Skin of body (tissue), 2 donors: Measurements from ENCODE around the gene KNSTRN. TPM values are rescaled to one million over a fixed set of nuclear protein-coding genes. Genes with fewer than 3 reads are reported as not detected.

Source experiments
- DNase-seq: peaks from one replicate; lab custom pipeline; 2025; lab: John Stamatoyannopoulos, UW
- total RNA-seq: library from RNA; depleted of rRNA; stranded (reverse); fragments of >200 nt; gene quantifications from one replicate; pipeline ENCODE4 v1.2.3, GENCODE V29; 2014

The KNSTRN gene
- total RNA-seq, 1 donor from 2014 or later = 15.1 TPM

DNA sequence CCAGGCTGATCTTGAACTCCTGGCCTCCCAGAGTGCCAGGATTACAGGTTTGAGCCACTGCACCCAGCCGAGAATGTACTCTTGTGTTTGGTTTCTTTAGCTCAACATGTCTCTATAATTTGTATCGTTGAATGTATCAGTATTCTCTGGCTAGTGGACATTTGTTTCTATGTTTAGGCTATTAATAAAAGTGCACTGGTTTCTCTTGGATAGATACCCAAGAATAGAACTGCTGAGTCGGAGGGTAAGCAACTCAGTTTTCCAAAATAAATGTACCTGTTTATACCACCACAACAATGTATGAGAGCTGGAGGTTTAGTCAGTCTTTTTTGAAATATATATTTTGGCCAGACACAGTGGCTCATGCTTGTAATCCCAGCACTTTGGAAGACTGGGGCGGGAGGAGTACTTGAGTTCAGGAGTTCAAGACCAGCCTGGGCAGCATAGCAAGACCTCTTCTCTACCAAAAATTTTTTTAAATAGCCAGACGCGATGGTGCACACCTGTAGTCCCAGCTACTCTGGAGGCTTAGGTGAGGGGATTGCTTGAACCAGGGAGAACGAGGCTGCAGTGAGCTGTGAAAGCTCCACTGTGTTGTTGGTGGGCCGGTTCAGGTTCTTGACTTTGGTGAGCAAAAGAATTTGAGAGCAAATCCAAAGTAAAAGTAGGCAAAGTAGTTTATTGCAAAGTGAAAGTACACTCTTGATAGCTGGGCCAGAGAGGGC, 15.3 kb downstream of the KNSTRN start:
- no peak for DNase-seq

DNA sequence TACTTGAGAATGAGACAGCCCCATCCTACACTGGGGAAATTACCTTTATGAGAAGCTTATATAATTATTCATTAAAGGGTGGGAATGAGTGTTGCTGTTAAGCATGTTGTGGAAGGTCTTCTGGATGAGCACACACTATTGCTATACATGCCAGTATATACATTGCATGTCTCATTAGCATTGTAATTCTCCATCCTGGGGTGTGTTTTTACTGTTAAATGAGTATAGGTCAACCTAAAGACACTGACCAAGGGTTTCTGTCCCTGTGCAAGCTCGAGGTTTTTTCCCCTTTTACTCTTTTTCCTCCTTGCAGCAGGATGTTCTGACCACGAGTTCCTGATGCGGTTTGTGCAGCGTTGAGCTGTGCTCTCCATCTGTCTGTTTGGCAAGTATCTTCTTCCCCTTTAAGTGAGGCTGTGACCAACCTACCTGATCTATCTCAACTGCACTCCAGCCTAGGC, 15.9 kb downstream of the KNSTRN start:
- no peak for DNase-seq

DNA sequence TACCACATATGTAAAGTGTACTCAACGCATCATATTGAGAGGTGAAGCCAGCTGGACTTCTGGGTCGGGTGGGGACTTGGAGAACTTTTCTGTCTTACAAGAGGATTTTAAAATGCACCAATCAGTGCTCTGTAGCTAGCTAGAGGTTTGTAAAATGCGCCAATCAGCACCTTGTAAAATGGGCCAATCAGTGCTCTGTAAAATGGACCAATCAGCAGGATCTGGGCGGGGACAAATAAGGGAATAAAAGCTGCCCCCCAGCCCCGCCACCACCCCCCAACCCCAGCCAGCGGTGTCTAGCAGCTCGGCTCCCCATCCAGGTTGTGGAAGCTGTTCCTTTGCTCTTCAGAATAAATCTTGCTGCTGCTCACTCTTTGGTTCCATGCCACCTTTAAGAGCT, 16.8 kb downstream of the KNSTRN start:
- no peak for DNase-seq

DNA sequence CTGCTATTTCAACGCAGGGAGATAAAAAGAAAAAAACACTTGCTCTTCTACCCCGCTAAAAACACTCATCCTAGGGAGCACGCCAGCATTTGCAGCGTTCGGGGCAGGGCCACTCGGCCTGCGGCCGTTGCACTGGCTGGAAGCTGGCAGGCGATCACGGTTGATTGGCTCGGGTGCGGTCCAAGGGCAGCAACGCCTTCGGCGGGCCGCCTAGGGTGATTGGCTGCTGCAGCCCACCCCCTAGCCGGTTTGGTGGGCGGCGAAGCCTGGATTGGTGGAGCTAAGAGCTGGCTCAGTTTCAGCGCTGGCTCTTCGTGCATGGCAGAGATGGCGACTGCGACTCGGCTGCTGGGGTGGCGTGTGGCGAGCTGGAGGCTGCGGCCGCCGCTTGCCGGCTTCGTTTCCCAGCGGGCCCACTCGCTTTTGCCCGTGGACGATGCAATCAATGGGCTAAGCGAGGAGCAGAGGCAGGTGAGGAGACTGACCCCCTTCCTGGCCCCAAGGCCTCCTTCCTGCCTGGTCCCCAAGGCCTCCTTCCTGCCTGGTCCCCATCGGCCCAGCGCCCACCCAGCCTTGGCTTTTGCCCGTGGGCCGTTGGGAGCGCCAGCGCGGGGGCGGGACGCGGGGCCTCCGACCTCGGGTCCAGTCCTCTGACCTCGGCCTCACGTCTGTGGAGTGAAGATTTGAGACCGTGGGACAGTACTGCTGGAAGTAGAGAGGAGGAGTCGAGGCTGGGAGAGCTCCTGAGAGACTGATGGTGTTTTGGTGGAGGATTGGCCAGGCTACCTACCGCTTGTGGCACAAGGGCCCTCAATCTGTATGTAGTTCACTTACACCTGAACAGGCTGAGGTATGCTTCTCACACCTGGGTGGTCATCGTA, 23.2 kb downstream of the KNSTRN start, which contains the start of gene IVD:
Gene IVD (plus strand): TSS at position 295 of the 881 bp plus-strand sequence. CDS start 33 bp downstream, at position 328.
- peak; percentile 90 for DNase-seq

DNA sequence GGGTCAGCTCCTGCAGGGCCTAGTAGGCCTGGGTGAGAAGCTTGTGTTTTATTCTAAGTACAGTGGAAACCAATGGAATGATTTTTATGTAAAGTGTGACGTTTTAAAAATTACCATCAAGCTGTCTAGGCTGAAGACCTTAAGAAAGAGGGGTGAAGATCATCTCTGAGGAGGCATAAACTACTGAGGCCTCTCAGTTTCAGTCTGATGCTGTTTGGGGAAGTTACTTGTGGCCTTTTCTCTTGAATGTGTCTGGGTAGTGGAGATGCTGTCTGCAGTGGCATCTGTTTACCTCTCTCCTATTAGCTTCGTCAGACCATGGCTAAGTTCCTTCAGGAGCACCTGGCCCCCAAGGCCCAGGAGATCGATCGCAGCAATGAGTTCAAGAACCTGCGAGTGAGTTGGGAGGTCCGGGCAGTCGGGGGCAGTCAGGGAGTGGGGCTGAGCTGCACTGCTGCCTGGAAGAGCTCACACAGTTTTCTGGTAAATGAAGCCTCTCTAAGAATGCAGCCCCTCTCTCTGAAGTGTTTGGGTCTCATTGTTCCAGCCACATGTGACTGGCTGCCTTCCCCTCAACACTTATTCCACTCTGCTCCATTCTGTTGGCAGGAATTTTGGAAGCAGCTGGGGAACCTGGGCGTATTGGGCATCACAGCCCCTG, 24.9 kb downstream of the KNSTRN start:
- no peak for DNase-seq

DNA sequence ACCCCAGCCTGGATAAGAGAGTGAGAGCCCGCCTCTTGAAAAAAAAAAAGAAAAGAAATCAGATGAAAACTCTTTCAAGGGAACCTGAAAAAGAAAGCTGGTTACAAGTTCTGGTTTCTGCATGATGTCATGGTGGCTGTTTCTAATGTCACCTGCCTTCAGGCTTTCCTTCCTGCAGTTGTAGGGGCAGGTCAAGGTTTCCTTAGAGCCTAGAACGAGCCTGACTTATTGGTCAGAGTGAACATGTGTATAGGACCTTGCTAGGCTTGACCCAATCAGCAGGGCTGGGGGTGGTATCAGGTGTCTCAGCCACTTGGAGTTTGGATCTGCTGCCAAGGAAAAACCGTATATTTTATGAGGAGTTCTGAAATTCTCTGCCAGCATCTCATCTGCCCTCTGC, 26.8 kb downstream of the KNSTRN start:
- no peak for DNase-seq

DNA sequence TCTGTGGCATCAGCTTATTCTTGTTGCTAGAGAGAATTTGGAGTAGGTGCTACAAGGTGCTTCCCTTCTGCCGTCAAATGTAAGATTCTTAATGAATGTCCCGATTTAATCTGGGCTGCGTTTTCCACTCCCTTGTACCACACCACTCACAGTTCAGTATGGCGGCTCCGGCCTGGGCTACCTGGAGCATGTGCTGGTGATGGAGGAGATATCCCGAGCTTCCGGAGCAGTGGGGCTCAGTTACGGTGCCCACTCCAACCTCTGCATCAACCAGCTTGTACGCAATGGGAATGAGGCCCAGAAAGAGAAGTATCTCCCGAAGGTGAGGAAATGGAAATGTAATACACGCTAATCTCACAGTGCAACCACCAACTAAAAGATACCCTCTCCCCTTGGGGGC, 28.0 kb downstream of the KNSTRN start:
- DNase-seq = no peak

DNA sequence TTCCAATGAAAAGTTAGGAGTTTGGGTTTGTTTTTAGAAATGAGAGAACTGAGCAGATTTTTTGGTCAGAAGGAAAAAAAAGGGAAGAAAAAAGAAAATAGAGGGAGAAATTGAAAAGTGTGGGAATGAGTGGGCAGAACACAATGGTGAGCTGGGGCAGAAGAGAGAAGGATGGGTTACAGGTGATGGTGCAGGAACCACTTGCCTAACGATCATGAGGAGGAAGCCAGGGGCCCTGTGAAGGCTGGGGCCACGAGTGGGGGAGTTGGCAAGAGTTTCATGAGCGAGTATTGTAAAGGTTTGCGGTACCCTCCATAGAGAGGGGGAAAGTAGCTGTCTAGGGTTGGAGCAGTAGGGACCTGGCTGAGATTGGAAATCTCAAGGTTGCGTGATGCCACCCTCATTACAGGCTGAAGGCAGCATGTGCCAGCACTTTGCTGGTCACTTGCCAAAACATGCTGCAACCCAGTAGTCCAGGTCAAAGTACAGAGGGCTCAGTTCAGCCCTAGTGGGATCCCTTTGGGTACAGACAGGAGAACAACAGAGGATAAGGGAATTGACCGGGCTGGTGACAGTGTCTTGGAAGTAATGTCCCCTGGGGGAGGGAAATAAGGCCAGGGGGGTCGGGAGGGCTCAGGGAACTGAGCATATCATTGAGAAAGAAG, 29.7 kb downstream of the KNSTRN start:
- DNase-seq = no peak

DNA sequence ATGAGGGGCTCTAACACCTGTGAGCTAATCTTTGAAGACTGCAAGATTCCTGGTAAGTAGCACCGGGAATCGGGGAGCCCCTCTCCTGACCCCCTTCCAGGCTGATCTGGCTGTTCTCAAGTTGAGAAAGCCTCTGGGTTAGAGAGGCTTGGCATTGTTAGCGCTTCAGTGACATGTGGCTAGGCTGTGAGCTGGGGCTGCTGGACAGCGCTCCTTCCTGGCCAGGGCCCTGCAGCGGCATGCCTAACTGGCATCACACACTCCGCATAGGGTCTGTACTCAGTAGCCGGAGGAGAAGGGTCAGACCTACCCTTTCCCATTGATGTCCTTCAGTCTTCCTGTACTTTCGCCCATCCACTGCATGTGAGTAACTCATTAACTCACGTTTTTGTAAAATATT, 30.5 kb downstream of the KNSTRN start:
- no peak for DNase-seq

DNA sequence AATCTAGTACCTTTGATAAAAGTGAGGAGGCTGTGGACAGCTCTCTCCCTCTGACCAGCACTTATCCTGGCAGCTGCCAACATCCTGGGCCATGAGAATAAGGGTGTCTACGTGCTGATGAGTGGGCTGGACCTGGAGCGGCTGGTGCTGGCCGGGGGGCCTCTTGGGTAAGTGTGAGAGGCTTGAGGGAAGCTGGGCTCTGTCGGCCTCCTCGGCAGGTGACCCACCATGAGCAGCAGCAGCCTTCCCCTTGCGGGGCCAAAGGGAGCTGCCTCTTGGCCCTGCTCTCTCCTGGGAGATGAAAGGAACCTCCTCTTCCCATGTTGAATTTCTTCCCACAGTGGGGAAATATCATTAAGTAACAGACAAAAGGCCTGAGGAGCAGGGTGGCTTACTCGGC, 32.3 kb downstream of the KNSTRN start:
- no peak for DNase-seq

DNA sequence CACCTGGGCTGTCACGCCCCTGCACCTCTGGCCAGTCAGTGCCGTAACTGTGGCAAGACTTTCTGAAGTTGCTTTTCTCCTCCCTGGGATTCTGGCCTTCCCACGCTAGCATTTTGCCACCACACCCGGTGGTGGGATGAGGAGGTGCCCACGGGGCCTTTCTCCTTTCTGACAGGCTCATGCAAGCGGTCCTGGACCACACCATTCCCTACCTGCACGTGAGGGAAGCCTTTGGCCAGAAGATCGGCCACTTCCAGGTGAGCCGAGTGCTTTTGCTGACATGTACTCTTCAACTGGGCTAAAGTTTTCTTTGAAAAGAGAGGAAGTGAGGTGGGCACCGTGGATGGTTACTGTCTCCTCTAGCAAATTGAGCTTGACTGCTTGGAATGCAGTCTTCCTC, 32.7 kb downstream of the KNSTRN start:
- no peak for DNase-seq

DNA sequence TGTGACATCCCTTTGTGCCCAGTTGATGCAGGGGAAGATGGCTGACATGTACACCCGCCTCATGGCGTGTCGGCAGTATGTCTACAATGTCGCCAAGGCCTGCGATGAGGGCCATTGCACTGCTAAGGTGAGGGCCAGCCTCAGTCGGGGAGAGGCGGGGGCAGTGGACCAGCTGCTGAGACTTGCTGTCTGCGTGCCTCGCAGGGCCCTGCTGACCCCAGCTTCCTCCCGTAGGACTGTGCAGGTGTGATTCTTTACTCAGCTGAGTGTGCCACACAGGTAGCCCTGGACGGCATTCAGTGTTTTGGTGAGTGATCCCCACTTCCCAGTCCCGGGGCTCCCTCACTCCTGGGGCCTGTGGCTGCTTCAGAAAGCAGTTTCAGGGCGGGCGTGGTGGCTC, 33.5 kb downstream of the KNSTRN start:
- no peak for DNase-seq

DNA sequence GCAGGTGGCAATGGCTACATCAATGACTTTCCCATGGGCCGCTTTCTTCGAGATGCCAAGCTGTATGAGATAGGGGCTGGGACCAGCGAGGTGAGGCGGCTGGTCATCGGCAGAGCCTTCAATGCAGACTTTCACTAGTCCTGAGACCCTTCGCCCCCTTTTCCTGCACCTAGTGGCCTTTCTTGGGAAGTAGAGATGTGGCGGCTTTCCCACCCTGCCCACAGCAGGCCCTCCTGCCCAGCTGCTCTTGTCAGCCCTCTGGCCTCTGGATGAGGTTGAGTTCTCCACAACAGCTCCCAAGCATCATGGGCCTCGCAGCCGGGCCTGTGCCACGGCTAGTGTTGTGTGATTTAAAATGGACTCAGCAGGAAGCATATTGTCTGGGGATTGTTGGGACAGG, 35.6 kb downstream of the KNSTRN start:
- no peak for DNase-seq

DNA sequence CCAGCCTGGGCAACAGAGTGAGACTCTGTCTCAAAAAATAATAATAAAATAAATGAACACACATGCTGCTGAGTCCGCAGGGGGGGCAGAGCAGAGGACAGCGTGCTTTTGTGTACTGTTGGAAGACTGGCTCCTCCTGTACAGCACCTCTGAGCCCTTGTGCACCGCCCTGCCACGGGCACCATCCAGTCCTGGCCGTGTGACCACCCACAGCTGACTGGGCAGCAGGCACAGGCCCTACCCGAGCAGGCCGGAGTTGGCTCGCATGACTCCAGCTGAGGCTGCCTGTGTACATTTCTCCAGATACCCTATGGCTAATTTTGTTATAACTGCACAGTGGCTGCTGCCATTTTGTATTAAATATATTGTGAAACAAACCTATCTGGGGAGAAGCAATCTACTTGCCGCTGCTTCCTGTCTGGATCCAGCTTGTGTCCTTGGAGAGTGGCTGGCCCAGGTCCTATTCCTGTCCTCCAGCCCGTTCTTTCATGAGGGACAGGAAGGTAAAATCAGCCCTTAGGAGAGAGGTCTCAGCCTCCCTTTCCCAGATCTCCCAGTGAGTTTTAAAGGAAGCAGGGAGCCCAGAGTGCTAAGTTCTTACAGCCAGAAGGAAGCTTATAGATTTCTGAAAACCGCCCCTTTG, 37.7 kb downstream of the KNSTRN start:
- DNase-seq = no peak

DNA sequence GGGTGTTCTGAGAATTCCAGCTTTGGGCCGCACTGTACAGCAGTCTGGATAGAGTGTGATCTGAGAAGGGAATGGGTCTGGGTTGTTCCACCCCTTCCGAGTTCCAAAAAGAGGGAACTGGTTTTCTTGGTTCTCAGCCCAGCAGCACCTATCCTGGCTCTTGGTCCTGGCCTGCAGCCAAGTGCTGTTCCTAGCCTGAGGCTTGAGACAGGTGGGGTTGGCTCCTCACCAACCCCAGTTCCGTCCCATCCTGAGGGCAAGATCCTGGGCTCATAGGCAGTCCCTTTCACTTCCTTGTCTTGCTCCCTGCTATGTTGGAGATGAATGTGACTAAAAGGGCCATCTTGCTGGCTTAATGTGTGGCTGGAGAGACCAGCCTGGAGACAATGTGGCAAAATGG, 38.3 kb downstream of the KNSTRN start:
- DNase-seq = no peak

DNA sequence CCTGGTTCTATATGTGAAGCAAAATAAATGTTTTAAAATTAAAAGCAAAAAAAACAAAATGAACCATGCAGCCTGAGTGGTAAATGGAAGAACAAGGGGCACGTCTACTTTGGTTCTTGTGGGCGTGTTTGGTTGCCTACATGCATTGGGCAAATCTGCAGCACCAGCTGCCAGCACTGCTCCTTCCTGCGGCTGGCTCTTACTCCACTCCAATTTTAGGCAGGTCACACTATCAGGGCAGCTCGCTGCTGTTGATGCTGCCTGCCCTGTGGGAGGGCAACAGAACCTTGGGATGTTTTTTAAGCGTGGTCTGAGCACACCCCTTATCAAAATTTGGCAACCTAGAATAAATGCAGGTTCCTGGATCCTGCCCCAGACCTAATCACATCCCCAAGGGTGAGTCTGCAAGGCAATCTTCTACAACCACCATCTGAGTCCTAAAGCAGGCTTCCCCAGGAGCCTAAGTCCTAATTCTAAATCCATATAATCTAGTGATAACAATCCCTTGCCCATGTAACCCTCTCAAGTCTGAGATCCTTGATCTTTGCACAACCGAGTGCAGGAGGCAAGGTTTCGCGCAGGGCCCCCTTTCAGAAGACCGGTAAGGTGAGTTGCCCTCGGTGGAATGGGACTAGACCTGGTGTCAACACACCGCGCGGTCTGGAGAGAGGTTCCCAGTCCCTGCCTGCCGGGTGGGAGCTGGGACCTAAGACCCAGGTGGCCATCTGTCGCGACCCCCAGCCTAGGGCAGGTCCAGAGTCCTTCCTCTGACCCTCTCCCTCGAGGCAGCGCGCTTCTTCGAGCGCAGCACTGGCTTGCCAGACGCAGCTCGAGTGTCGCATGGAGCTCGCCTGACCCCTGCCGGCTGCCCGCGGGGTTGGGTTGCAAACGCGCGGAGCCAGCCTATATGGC, 39.0 kb downstream of the KNSTRN start:
- DNase-seq = peak; percentile 56

DNA sequence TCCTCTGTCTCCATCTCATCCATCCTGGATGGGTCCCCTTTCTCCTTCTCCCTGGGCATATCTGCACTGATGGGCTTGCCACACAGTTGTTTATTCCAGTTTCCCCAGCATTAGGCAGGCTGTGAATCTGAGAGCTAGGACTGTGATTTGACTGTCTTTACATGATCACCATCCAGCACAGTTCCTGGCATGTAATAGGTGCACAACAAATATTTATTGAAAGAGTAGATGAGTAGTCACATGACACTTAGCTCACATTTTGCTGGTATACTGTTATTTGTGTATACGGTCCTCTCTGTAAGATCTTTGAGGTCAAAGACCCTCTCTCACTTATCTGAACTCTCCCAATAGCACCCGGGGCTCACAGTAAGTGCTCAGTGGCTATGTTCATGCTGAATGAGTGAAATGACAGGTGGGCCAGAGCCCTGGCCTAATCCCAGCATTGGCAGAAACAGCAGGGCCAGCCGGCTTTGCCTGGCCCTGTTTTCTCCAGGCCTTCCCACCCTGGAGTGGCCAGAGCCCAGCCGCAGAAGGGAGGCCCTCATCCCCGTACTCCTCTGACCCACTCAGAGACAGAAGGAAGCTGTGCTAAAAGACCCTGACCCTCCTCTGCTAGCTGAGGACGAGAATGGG, 42.1 kb downstream of the KNSTRN start:
- no peak for DNase-seq

DNA sequence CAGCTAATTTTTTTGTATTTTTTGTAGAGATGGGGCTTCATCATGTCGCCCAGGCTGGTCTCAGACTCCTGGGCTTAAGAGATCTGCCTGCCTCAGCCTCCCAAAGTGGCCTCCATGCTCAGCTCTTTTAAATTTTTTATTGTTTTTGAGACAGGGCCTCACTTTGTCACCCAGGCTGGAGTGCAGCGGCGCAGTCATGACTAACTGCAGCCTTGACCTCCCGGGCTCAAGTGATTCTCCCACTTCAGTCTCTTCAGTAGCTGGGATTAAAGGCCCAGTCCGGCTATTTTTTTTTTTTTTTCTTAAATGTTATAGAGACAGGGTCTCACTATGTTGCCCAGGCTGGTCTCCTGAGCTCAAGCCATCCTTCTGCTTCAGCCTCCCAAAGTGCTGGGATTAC, 43.2 kb downstream of the KNSTRN start:
- no peak for DNase-seq

DNA sequence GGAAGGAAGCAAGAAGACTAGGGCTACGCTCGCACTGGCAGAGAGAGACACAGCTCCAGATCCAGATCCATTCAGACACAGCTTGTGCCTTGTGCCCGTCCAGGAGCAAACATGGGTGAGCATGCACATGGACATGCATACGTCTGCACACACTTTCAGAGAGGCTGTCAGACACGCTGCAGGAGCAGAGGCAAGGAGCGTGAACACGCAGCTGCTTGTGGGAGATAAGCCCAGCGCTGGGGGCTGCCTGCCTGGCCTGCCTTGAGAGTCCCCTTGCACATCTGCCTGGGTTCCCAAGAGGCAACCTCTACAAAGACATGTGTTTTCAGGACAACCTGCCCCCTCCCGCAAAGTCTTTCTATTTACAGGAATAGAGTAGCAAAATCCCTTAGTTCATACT, 44.7 kb downstream of the KNSTRN start:
- DNase-seq = no peak
